Measurements from ENCODE around the gene KY. TPM values are rescaled to one million over a fixed set of nuclear protein-coding genes. Genes with fewer than 3 reads are reported as not detected.

The KY gene
- total RNA-seq, 4 donors from 2014 or later = 0.88 TPM; not detected in 3

DNA sequence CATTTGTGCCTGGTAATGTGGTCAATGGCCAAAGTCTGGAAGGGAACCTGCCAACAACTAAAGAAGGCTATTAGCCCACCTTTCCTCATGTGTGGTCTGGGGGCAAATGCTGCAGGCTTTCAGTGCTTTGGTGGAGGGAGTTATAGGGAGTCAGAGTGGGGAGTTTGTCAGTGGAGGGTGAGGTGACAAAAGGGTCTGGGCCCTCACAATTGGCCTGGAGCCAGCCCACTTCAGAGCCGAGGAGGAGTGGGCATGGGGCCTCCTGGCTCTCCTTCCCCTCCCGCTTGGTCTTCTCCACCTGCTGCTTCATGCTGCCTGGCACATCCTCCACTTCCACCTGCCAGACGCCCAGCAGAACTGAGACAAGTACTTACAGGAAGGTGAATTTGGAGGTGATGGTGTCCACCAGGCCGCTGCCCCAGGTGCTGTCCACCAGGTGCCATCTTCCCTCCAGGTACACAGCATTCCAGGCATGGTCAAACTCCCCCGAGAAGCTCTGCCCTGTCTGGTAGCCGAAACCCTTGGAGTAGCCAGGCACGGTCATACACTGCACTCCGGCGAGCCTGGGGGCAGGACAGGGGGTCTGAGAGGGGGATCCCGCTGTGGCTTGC, 40.9 kb downstream of the KY start:
- no peak for DNase-seq
- Histone ChIP-seq H3K4me3 (no peak overlapping the region), H3K27me3 (no peaks in the 10 kb centered on the region), H3K4me1 (no peaks in the 10 kb centered on the region), H3K27ac (no peak overlapping the region), H3K36me3 (no peaks in the 10 kb centered on the region), H3K9me3 (no peaks in the 10 kb centered on the region)
- TF ChIP-seq, protein P1, sequence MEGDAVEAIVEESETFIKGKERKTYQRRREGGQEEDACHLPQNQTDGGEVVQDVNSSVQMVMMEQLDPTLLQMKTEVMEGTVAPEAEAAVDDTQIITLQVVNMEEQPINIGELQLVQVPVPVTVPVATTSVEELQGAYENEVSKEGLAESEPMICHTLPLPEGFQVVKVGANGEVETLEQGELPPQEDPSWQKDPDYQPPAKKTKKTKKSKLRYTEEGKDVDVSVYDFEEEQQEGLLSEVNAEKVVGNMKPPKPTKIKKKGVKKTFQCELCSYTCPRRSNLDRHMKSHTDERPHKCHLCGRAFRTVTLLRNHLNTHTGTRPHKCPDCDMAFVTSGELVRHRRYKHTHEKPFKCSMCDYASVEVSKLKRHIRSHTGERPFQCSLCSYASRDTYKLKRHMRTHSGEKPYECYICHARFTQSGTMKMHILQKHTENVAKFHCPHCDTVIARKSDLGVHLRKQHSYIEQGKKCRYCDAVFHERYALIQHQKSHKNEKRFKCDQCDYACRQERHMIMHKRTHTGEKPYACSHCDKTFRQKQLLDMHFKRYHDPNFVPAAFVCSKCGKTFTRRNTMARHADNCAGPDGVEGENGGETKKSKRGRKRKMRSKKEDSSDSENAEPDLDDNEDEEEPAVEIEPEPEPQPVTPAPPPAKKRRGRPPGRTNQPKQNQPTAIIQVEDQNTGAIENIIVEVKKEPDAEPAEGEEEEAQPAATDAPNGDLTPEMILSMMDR (IDR thresholded peaks at IDR 0.05) = no peak
- TF ChIP-seq POLR2A (IDR thresholded peaks at IDR 0.05) = no peak

DNA sequence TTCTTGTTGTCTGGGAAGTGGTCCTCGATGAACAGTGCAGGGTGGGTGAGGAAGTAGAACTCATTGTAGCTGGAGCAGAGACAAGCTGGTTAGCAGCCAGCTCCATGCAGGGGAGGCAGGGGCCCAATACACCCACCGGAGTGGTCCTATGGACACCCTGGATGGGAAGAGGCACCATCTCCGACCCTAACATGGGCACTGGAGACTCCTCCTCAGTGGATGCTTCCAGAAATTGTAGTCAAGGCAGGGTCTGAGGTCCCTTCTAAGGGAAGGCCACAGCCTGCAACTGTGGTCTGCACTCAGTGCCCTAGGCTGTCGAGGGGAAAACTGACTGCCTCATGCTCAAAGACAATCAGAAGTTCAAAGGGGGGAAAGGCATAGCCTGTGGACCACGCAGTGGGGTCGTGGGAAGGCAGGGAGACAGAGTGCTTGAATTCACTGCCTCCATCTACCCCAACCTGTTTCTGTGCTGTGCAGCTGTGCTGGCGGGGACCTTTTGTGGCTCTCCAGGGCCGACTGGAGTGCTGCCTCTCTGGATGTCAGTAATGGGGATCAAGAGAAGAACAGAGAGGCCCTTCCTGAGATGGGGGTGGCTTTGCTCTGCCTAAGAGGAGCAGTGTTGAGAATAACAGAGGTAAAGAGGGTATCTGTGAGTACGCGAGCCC, 41.9 kb downstream of the KY start:
- Histone ChIP-seq H3K9me3 (no peaks in the 10 kb centered on the region), H3K4me3 (no peak overlapping the region), H3K36me3 (no peaks in the 10 kb centered on the region), H3K27ac (no peak overlapping the region), H3K27me3 (no peaks in the 10 kb centered on the region), H3K4me1 (no peaks in the 10 kb centered on the region)
- no peak for TF ChIP-seq POLR2A (IDR thresholded peaks at IDR 0.05)
- TF ChIP-seq, protein P1 (IDR thresholded peaks at IDR 0.05) = no peak
- DNase-seq = peak in 1 of 3 donors; percentile 14

DNA sequence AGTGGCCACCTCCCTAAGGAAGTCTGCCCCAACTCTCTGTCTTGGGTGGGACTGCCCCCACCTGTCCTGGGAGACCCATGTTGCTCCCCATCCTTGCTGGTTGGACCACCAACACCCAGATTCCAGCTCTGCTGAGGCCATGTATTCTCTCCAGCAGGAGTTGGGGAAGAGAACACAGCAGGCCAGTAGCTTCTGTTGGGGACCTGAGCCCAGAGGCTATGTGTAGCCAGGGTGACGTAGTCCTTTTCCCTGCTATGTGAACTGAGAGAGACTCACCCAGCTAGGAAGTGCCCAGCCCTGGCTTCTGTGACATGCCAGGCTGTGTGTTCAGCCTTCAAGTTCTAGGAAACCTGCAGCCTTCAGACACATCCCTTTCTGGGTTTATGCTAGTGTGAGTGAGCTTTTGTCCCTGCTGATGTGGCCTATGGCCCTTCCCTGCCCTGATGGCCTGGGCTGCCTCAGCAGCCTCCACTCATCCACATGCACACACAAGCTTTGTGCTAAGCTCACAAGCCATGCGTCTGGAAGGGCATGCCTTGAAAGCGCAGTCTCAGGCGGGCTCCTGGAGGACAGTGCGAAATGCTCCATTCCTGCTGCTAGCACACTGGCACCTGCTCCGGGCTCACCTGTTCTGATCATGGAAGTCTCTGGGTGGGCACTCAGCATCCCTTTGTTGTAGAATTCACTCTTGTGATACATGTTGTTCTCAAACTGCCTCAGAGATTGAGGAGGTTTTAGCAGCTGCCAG, 42.6 kb downstream of the KY start:
- peak in 1 of 3 donors; percentile 33 for DNase-seq
- Histone ChIP-seq H3K4me1 (no peaks in the 10 kb centered on the region), H3K4me3 (no peak overlapping the region), H3K36me3 (no peaks in the 10 kb centered on the region), H3K27ac (no peak overlapping the region), H3K27me3 (no peaks in the 10 kb centered on the region), H3K9me3 (no peaks in the 10 kb centered on the region)
- TF ChIP-seq POLR2A (IDR thresholded peaks at IDR 0.05) = no peak
- TF ChIP-seq, protein P1 (IDR thresholded peaks at IDR 0.05) = no peak

DNA sequence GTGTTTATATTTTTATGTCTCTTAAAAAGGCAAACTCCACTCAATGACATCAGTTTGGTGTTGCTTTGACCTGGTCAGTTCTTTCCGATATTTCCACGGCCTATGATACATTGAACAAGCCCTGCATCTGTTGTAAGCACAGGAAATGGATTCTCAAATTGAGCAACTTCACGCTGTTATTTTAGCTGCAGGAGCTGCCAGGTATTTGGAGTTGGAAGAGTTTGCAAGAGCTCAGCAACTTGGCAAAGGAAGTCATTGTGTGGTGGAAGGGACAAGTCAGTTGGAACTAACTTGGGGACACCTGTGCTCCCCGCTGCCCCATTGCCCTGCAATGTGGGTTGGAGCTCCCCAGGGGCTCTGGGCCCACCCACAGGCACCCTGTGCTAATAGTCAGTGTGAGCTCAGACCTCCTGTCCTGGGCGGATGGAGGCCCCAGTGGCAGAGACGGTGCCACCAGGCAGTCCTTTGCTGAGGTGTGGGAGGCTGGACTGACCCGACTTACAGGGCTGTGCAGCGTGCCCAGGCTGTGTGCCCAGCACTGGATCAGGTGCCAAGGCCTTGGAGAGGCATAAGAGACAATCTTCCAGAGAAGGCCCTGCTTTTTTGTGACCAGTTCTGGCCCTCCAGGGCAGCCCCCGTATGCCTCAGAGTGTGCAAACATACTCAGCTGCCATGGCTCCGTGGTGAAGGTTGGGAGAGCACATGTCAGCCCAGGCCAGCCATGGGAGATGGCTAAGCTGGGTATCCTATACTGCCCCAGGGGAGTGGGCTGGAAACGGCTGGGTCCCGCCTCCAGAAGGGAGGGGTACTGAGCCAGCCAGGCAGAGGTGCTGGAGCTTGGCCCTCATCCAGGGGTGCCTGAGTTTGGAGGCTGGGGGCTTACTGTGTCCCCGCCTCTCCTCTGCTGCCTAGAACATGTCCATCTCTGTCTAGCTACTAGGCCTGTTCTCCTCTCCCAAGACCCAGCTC, 43.5 kb downstream of the KY start:
- peak in 1 of 3 donors; percentile 25 for DNase-seq

More for the DNA sequence above, 43.5 kb downstream of the KY start:
- Histone ChIP-seq H3K27ac (no peak overlapping the region), H3K9me3 (no peaks in the 10 kb centered on the region), H3K4me3 (no peak overlapping the region), H3K27me3 (no peaks in the 10 kb centered on the region), H3K36me3 (no peaks in the 10 kb centered on the region), H3K4me1 (no peaks in the 10 kb centered on the region)
- TF ChIP-seq POLR2A (IDR thresholded peaks at IDR 0.05) = no peak
- TF ChIP-seq, protein P1 (IDR thresholded peaks at IDR 0.05) = no peak
